ENCODE measurements around the gene METTL3.

The METTL3 gene

GRCh38 chr14:21476523-21476924 is 34.6 kb downstream of the METTL3 start:
- peak; percentile 90 for DNase-seq

GRCh38 chr14:21475767-21476522 is 35.2 kb downstream of the METTL3 start:
- no peak for DNase-seq

GRCh38 chr14:21467616-21468015 is 43.5 kb downstream of the METTL3 start:
- no peak for DNase-seq

GRCh38 chr14:21455912-21456667 is 55.0 kb downstream of the METTL3 start, which contains the start of gene CHD8:
TSS of gene CHD8 (minus strand) at chr14:21456123. CDS start at chr14:21431643, 24,480 bp downstream.
- DNase-seq = peak; percentile 99

- no peak for DNase-seq
Observed at GRCh38 chr14:21455592-21455911, 55.6 kb downstream of the METTL3 start.

GRCh38 chr14:21454843-21455544 is 56.1 kb downstream of the METTL3 start:
- no peak for DNase-seq

GRCh38 chr14:21449899-21450216 is 61.3 kb downstream of the METTL3 start:
- DNase-seq = no peak
